ENCODE results near the gene MRPL3. TPM values are rescaled to one million over a fixed set of nuclear protein-coding genes. Genes with fewer than 3 reads are reported as not detected.

MRPL3 gene
- total RNA-seq, 2 donors from 2014 or later: 110 to 119 TPM

GRCh38 chr3:131453533-131453932, 49.2 kb downstream of the MRPL3 start:
- Mint-ChIP-seq H3K36me3 (ENCODE audit: low read depth) (no peaks in the 10 kb centered on the region), H3K27me3 (ENCODE audit: insufficient read depth) (no peaks in the 10 kb centered on the region), H3K27ac (no peak overlapping the region), H3K4me3 (no peak overlapping the region), H3K9me3 (no peaks in the 10 kb centered on the region), H3K4me1 (peaks cover 2% of the 10 kb centered on the region)
- 91 to 100% methylated on average over 3 to 4 of the region's 4 CpGs for WGBS, 2 experiments (ENCODE audit: insufficient coverage in 1 of 2, insufficient read length in 1 of 2)
- Histone ChIP-seq H3K27ac (ENCODE audit: low read depth, low read length) (no peak overlapping the region), H3K36me3 (ENCODE audit: control insufficient read depth, insufficient read depth, low read length) (peaks cover 4% of the 10 kb centered on the region), H3K4me3 (ENCODE audit: low read length) (no peak overlapping the region), H3K9ac (ENCODE audit: extremely low read depth, low read length, poor library complexity, severe bottlenecking) (no peak overlapping the region), H3K9me3 (ENCODE audit: control insufficient read depth, low read length) (no peaks in the 10 kb centered on the region), H3K27me3 (ENCODE audit: control insufficient read depth, insufficient read depth, low read length, poor library complexity, severe bottlenecking) (no peaks in the 10 kb centered on the region), H3K4me1 (ENCODE audit: control insufficient read depth, insufficient read depth, low read length) (no peaks in the 10 kb centered on the region)
- no peak for DNase-seq
- no peak for TF ChIP-seq CTCF (conservative IDR thresholded peaks at IDR 0.05)

- H3K9me3 ChIP-seq (ENCODE audit: control insufficient read depth, low read length): peaks cover 7% of the 10 kb centered on the region
- no peak overlapping the region for H3K4me3 ChIP-seq (ENCODE audit: low read length)
- no CpG with 5 or more reads among the region's 2 CpGs for WGBS, 2 experiments (ENCODE audit: insufficient coverage in 1 of 2, insufficient read length in 1 of 2)
- peaks cover 5% of the 10 kb centered on the region for H3K9me3 Mint-ChIP-seq
- H3K36me3 ChIP-seq (ENCODE audit: control insufficient read depth, insufficient read depth, low read length): no peaks in the 10 kb centered on the region
- H3K4me1 Mint-ChIP-seq: no peaks in the 10 kb centered on the region
- no peak for TF ChIP-seq CTCF (conservative IDR thresholded peaks at IDR 0.05)
- no peak overlapping the region for H3K27ac Mint-ChIP-seq
- no peak overlapping the region for H3K4me3 Mint-ChIP-seq
- H3K27me3 ChIP-seq (ENCODE audit: control insufficient read depth, insufficient read depth, low read length, poor library complexity, severe bottlenecking): no peaks in the 10 kb centered on the region
- no peak overlapping the region for H3K9ac ChIP-seq (ENCODE audit: extremely low read depth, low read length, poor library complexity, severe bottlenecking)
- H3K4me1 ChIP-seq (ENCODE audit: control insufficient read depth, insufficient read depth, low read length): no peaks in the 10 kb centered on the region
- H3K36me3 Mint-ChIP-seq (ENCODE audit: low read depth): no peaks in the 10 kb centered on the region
- H3K27me3 Mint-ChIP-seq (ENCODE audit: insufficient read depth): no peaks in the 10 kb centered on the region
- DNase-seq: no peak
- H3K27ac ChIP-seq (ENCODE audit: low read depth, low read length): no peak overlapping the region
Measured at GRCh38 chr3:131447349-131447748, 55.4 kb downstream of the MRPL3 start.

- Histone ChIP-seq H3K27me3 (ENCODE audit: control insufficient read depth, insufficient read depth, low read length, poor library complexity, severe bottlenecking) (no peaks in the 10 kb centered on the region), H3K4me3 (ENCODE audit: low read length) (no peak overlapping the region), H3K36me3 (ENCODE audit: control insufficient read depth, insufficient read depth, low read length) (no peaks in the 10 kb centered on the region), H3K27ac (ENCODE audit: low read depth, low read length) (no peak overlapping the region), H3K9ac (ENCODE audit: extremely low read depth, low read length, poor library complexity, severe bottlenecking) (no peak overlapping the region), H3K4me1 (ENCODE audit: control insufficient read depth, insufficient read depth, low read length) (no peaks in the 10 kb centered on the region), H3K9me3 (ENCODE audit: control insufficient read depth, low read length) (peaks cover 7% of the 10 kb centered on the region)
- Mint-ChIP-seq H3K36me3 (ENCODE audit: low read depth) (no peaks in the 10 kb centered on the region), H3K4me3 (no peak overlapping the region), H3K4me1 (no peaks in the 10 kb centered on the region), H3K9me3 (peaks cover 5% of the 10 kb centered on the region), H3K27ac (no peak overlapping the region), H3K27me3 (ENCODE audit: insufficient read depth) (no peaks in the 10 kb centered on the region)
- DNase-seq: no peak
- 86 to 91% methylated on average over 4 of the region's 4 CpGs for WGBS, 2 experiments (ENCODE audit: insufficient coverage in 1 of 2, insufficient read length in 1 of 2)
- no peak for TF ChIP-seq CTCF (conservative IDR thresholded peaks at IDR 0.05)
Measured at GRCh38 chr3:131444180-131444579, 58.6 kb downstream of the MRPL3 start.

Measured in endodermal cell (in vitro differentiated cells).